HG03039 (cell line): ENCODE results near the gene KRT7.

ENCODE experiments used
- ATAC-seq: cut with Tn5 transposase; IDR thresholded peaks from one replicate; pipeline ENCODE4 v1.9.1; 2021; ENCODE audit warnings: mild to moderate bottlenecking, moderate library complexity; ENCODE audit not compliant: unreplicated experiment

KRT7 gene

DNA sequence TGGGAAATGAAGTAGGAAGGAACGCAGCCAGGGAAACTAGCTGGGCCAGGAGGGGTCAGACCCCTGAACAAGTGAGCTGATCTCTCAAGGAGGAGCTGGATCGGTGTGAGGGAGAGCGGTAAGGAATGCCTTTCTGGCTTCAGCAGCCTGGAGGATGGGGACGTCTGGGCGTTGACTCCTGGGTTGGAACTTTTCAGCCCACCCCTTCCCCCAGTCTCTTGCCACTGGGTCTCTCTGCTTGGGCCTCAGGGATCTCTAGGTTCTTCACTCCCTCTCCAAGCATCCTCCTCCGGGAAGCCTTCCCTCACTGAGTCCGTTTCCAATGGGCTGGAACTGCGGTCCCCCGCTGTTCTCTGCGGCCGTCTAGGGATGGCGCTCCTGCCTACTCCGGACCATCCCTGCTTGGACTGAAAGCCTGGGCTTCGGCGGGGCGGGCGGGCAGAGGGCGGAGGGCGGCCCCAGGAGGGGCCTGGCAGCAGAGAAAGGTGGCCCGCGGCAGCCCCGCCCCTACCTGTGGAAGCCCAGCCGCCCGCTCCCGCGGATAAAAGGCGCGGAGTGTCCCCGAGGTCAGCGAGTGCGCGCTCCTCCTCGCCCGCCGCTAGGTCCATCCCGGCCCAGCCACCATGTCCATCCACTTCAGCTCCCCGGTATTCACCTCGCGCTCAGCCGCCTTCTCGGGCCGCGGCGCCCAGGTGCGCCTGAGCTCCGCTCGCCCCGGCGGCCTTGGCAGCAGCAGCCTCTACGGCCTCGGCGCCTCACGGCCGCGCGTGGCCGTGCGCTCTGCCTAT lies at the start of gene KRT7:
Gene KRT7, plus strand, starts transcription at position 570 of the 788 bp plus-strand sequence. Its CDS starts 54 bp downstream, at position 624.
- ATAC-seq: no peak

DNA sequence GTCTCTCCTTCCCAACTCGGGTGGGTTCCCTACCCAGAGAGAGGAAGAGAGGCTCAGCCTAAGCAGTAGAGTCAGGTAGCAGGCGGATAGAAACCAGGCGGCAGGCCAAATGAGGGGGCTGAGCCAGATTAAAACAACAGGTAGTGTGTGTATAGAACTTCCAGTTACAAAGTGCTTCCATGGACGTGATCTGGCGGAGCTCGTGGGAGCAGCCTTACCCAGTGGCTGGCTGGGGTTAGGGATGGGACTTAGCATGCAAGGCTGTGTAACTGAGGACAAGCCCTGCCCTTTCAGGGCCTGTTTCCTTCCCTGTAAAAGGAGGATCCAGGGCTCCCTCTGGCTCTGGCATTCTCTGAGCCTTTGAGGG lies 49.5 kb upstream of the KRT7 start:
- ATAC-seq: no peak

GRCh38 chr12:52183971-52184370 lies 49.1 kb upstream of the KRT7 start:
- ATAC-seq: no peak

DNA sequence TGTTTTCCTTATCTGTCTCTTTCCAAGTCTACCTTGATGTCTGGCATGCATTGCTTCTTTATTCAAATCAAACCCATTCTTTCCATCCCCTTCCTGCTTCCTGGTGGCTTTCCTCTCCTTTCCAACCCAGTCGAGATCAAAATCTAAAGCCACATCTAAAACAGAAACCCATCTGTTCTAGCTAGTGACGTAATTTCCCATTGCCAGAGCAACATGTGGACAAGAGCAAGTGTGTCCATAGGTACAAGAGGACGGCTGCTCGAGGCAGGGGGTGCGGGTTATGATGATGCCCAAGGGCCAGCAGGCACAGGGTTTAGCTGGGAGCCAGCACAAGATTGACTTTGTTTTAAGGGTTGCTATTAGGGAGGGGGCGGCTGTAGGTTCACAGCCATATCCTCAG lies 48.2 kb upstream of the KRT7 start:
- no peak for ATAC-seq

DNA sequence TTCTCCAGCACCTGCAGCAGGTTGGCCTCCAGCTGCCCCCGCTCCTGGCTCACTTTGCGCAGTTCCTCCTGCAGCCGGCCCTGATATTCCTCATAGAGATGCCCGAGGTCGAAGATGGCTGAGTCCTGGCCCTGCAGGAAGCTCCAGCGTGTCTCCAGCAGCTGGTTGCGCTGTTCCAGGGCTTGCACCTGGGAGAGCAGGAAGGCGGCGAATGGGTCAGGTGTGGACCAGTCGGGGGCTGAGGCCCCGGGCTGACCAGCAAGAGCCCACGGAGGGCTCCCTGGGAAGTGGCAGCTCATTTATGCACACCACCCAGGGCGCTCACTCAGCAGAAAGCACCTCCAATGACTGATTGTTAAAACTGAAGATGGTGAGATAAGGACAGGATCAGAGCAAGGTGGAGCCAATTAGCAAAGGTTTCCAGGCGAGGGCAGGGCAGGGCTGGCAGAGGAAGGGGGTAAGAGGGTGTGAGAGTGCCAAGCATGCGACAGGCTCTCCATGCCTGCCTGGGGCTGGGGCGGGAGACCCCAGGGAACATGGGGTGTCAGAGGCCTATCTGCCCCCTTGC lies 47.6 kb upstream of the KRT7 start:
- no peak for ATAC-seq

- no peak for ATAC-seq
Observed at GRCh38 chr12:52186118-52186840, 46.8 kb upstream of the KRT7 start.

DNA sequence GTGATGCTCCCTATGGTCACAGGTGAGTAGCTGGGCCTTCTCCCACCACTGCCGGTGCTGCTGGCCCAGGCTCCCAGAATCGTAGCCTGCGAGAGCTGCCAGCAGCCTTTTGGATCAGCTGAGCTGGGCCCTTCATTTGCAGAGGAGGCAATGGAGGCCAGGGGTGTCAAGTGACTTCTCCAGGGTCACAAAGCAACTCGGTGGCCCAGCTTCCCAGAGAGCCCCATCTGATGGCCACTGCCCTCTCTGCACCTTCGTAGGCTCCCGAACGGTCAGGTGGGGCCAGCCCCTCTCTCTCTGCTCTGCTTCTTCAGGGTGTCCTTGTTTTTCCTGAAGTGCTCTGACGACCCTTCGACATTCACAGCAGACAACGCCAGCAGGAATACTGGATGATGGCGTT lies 45.8 kb upstream of the KRT7 start:
- ATAC-seq: no peak

- no peak for ATAC-seq
Observed at GRCh38 chr12:52187640-52188039, 45.4 kb upstream of the KRT7 start.

GRCh38 chr12:52188658-52189057 lies 44.4 kb upstream of the KRT7 start:
- no peak for ATAC-seq

GRCh38 chr12:52189376-52190174 lies 43.5 kb upstream of the KRT7 start:
- ATAC-seq: no peak

- ATAC-seq: no peak
Observed at GRCh38 chr12:52190860-52191729, 41.9 kb upstream of the KRT7 start.

DNA sequence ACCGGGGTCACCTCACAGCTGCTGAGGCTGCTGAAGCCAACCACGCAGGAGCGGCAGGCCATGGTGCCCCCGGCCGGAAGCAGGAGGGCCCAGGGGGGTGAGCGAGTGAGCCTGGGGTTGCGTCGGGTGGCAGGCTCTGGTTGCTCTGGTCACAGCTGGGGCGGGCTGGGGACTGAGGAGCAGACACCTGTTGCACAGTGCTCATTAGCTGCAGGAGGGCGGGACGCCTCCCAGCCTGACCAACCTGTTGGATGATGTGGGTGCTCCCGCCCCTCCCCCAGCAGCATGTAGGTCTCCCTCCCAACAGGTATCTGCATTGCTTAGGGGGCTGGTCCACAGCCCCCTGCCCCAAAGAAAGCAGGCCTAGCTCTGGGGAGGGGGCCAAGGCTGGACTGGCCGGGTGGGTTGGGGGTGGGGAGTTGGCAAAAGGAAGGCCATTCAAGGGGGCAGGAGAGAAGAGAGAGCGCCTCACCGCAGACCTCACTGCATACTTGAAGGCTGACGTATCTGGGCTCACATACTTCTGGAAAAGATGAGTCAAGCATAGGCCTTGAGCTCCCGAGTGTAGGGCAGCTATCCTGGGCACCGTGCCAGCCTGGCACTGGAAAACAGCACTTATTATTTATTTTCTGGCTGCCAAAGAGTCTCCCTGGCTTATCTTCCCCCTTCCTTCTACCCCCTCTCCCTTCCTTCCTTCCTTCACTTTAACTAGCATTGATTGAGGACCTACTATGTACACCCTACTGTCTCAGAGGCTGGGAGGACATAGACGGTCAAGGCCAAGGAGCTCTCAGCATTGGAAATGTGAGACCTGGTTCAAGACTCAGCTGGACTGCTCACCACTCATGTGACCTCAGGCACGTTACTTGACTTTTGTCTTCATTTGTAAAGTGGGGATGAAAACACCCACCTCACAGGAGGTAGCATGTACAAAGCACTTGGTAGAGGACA lies 40.9 kb upstream of the KRT7 start, which contains the start of gene KRT80:
Gene KRT80, minus strand, starts transcription at position 174 of the 951 bp plus-strand sequence. Its CDS starts 112 bp downstream, at position 62.
- ATAC-seq: no peak

DNA sequence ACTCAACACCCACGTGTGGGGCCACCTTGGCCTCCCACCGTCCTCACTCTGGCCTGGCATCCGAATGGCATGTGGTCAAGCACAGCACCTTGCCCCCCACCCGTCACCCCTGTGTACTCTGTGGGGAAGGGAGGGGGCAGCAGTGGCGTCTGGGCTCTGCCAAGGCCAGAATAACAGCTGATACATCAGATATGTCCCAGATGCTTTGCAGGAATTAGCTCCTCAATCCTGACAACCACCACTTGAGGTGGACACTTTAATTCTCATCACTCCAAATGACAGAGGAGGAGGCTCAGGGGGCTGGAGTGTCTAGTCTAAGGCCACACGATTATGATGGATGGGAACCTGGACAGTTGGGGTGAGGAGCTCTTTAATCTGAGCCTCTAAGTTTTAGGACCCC lies 39.5 kb upstream of the KRT7 start:
- ATAC-seq: no peak

GRCh38 chr12:52193991-52194390 lies 39.1 kb upstream of the KRT7 start:
- ATAC-seq: no peak

DNA sequence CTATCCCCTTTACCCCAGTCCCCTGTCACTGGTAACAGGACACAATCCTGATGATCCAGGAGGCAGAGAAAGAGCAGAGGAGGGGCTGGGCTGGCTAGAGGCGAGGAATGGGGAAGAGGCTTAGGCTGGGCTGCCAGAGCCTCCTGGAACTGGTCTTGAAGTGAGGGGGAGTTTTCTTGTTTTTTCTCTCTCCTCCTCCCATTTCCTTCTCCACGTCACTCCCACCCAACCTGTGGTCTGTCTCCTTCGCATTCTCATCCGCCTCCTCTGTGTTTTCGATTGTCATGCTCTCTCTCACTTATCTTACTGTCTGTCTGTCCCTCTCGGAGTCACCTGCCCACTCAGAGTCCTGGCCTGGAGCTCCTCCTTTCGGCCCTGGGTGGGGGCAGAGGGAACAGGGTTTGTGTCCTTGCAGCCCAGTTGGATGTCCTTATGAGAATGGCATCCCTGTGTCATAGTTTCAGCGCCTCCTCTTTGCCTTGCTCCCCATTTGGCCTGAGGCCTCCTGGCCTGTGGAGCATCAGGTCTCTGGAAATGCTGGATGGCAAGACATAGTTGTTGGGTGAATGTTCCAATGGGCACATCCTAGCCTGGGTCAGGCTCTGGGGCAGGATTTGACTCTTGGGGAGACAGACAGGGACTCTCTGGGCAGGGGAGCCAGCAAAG lies 37.8 kb upstream of the KRT7 start:
- no peak for ATAC-seq

- ATAC-seq: no peak
Observed at GRCh38 chr12:52197371-52198231, 35.4 kb upstream of the KRT7 start.

- ATAC-seq: no peak
Observed at GRCh38 chr12:52198454-52199215, 34.4 kb upstream of the KRT7 start.
